Measurements from ENCODE around the gene FGF18.

DNA sequence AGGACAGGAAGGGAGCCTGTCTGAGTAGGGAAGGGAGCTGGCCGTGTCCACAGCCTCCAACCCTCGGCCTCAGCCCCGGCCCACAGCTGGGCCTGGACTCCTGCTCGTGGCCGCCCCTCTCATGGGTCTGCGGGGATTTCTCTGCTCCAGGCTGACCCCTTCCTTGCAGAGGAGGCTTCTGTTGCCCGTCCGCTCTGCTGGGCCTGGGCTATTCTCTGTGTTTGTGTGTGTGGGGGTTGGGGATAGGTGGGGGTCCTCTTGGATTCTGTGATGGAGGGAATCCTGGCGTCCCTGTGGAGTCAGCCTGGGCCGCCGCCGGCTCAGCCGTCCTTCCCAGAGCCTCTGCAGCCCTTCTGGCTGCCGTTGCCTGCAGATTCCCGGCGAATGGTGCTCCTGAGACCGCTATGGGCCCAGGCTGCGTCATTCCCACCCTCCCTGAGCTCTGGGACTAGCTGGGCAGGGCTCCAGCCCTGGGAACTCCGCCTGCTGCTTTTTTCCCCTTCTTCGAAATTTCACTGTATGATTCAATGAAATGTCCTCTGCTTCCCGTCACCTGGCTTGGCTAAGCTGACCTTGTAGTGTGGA lies 64.2 kb downstream of the FGF18 start:
- TF ChIP-seq, protein P1, sequence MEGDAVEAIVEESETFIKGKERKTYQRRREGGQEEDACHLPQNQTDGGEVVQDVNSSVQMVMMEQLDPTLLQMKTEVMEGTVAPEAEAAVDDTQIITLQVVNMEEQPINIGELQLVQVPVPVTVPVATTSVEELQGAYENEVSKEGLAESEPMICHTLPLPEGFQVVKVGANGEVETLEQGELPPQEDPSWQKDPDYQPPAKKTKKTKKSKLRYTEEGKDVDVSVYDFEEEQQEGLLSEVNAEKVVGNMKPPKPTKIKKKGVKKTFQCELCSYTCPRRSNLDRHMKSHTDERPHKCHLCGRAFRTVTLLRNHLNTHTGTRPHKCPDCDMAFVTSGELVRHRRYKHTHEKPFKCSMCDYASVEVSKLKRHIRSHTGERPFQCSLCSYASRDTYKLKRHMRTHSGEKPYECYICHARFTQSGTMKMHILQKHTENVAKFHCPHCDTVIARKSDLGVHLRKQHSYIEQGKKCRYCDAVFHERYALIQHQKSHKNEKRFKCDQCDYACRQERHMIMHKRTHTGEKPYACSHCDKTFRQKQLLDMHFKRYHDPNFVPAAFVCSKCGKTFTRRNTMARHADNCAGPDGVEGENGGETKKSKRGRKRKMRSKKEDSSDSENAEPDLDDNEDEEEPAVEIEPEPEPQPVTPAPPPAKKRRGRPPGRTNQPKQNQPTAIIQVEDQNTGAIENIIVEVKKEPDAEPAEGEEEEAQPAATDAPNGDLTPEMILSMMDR (conservative IDR thresholded peaks at IDR 0.05), result no peak
- TF ChIP-seq EZH2 (IDR thresholded peaks at IDR 0.05; ENCODE audit: low read depth), result no peak
